ENCODE results near the gene TIMMDC1. TPM values are rescaled to one million over a fixed set of nuclear protein-coding genes. Genes with fewer than 3 reads are reported as not detected.

Gene TIMMDC1
- total and polyA plus RNA-seq, 2 of the 13 experiments (the other 11 are each of a cell fraction or from before 2014, with no cell fraction given), result 50.0 to 77.8 TPM

DNA sequence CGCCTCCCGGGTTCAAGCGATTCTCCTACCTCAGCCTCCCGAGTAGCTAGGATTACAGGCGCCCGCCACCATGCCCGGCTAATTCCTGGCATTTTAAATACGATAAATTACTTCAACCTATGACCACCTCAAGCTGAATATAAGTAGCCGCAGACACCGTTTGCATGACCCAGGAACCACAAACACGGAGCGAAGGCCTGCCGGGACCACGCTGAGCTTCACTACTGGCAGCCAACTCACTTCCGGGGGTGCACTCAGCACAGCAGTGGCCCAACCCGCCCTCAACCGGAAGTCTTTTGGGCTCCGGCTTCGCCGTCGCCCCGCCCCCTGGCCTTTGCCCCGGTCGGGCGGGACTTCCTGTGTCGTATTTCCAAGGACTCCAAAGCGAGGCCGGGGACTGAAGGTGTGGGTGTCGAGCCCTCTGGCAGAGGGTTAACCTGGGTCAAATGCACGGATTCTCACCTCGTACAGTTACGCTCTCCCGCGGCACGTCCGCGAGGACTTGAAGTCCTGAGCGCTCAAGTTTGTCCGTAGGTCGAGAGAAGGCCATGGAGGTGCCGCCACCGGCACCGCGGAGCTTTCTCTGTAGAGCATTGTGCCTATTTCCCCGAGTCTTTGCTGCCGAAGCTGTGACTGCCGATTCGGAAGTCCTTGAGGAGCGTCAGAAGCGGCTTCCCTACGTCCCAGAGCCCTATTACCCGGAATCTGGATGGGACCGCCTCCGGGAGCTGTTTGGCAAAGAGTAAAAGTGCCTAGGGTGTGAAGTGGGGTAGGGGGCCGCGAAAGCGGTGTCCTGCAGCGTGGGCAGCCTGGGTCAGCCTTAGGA lies at the start of gene TIMMDC1 (continued):
- TF ChIP-seq, protein P1, sequence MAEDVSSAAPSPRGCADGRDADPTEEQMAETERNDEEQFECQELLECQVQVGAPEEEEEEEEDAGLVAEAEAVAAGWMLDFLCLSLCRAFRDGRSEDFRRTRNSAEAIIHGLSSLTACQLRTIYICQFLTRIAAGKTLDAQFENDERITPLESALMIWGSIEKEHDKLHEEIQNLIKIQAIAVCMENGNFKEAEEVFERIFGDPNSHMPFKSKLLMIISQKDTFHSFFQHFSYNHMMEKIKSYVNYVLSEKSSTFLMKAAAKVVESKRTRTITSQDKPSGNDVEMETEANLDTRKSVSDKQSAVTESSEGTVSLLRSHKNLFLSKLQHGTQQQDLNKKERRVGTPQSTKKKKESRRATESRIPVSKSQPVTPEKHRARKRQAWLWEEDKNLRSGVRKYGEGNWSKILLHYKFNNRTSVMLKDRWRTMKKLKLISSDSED (CRISPR knock-in tag; IDR thresholded peaks at IDR 0.05), result no peak
- no peak for TF ChIP-seq SUZ12 (IDR thresholded peaks at IDR 0.05; ENCODE audit: low read depth, low read length)
- no peak; the same call in 1 of the 2 replicates for TF ChIP-seq ESRRA (CRISPR knock-in tag; IDR thresholded peaks at IDR 0.05; ENCODE audit: low read depth)
- peak; percentile 81 for TF ChIP-seq ZNF343 (CRISPR knock-in tag; IDR thresholded peaks at IDR 0.05)
- no peak for TF ChIP-seq ATRX (CRISPR knock-in tag; IDR thresholded peaks at IDR 0.05; ENCODE audit: borderline replicate concordance)
- TF ChIP-seq POGZ (CRISPR knock-in tag; IDR thresholded peaks at IDR 0.05), result peak; percentile 94
- no peak for TF ChIP-seq ZNF703 (CRISPR knock-in tag; IDR thresholded peaks at IDR 0.05; ENCODE audit: borderline replicate concordance)
- TF ChIP-seq ZNF543 (CRISPR knock-in tag; IDR thresholded peaks at IDR 0.05), result peak; percentile 84
- peak; percentile 44 for TF ChIP-seq TEAD3 (CRISPR knock-in tag; optimal IDR thresholded peaks at IDR 0.05; ENCODE audit: borderline replicate concordance)
- TF ChIP-seq TBL1XR1 (IDR thresholded peaks at IDR 0.05; ENCODE audit: borderline replicate concordance, low read length, partially characterized antibody), result peak; percentile 20
- TF ChIP-seq, protein P2, sequence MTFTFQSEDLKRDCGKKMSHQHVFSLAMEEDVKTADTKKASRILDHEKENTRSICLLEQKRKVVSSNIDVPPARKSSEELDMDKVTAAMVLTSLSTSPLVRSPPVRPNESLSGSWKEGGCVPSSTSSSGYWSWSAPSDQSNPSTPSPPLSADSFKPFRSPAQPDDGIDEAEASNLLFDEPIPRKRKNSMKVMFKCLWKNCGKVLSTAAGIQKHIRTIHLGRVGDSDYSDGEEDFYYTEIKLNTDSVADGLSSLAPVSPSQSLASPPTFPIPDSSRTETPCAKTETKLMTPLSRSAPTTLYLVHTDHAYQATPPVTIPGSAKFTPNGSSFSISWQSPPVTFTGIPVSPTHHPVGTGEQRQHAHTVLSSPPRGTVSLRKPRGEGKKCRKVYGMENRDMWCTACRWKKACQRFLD (CRISPR knock-in tag; IDR thresholded peaks at IDR 0.05; ENCODE audit: borderline replicate concordance), result no peak
- TF ChIP-seq, protein P3, sequence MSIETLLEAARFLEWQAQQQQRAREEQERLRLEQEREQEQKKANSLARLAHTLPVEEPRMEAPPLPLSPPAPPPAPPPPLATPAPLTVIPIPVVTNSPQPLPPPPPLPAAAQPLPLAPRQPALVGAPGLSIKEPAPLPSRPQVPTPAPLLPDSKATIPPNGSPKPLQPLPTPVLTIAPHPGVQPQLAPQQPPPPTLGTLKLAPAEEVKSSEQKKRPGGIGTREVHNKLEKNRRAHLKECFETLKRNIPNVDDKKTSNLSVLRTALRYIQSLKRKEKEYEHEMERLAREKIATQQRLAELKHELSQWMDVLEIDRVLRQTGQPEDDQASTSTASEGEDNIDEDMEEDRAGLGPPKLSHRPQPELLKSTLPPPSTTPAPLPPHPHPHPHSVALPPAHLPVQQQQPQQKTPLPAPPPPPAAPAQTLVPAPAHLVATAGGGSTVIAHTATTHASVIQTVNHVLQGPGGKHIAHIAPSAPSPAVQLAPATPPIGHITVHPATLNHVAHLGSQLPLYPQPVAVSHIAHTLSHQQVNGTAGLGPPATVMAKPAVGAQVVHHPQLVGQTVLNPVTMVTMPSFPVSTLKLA (IDR thresholded peaks at IDR 0.05), result peak; percentile 2; the same call in 1 of the 2 replicates
- peak; percentile 49; the same call in 1 of the 2 replicates for TF ChIP-seq MED1 (CRISPR knock-in tag; IDR thresholded peaks at IDR 0.05)
- no peak for TF ChIP-seq MBNL3 (CRISPR knock-in tag; conservative IDR thresholded peaks at IDR 0.05)
- peak; percentile 76; the same call in 1 of the 2 replicates for TF ChIP-seq SIN3A (IDR thresholded peaks at IDR 0.05; ENCODE audit: borderline replicate concordance, low read depth, low read length)
- TF ChIP-seq ZNF160 (CRISPR knock-in tag; IDR thresholded peaks at IDR 0.05), result peak; percentile 81
- peak; percentile 86; the same call in 1 of the 2 replicates for TF ChIP-seq ZNF34 (CRISPR knock-in tag; IDR thresholded peaks at IDR 0.05; ENCODE audit: borderline replicate concordance)
- TF ChIP-seq FOXA3 (CRISPR knock-in tag; IDR thresholded peaks at IDR 0.05), result 0 out of 2 replicates have a peak, but pooled peaks have one; percentile 38
- TF ChIP-seq ZNF432 (CRISPR knock-in tag; IDR thresholded peaks at IDR 0.05; ENCODE audit: borderline replicate concordance), result no peak
- TF ChIP-seq, protein P4, sequence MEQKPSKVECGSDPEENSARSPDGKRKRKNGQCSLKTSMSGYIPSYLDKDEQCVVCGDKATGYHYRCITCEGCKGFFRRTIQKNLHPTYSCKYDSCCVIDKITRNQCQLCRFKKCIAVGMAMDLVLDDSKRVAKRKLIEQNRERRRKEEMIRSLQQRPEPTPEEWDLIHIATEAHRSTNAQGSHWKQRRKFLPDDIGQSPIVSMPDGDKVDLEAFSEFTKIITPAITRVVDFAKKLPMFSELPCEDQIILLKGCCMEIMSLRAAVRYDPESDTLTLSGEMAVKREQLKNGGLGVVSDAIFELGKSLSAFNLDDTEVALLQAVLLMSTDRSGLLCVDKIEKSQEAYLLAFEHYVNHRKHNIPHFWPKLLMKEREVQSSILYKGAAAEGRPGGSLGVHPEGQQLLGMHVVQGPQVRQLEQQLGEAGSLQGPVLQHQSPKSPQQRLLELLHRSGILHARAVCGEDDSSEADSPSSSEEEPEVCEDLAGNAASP (CRISPR knock-in tag; IDR thresholded peaks at IDR 0.05; ENCODE audit: borderline replicate concordance), result peak; percentile 94; the same call in 1 of the 2 replicates

All from HepG2 (cell line).